Hair follicle dermal papilla cell (primary cell): ENCODE data around the gene ARHGEF38. TPM values are rescaled to one million over a fixed set of nuclear protein-coding genes. Genes with fewer than 3 reads are reported as not detected.

Experiments
- small RNA-seq: library from RNA; depleted of rRNA; stranded (forward); fragments of <200 nt; gene quantifications from one replicate; pipeline ENCODE3, GENCODE V24; 2012
- total RNA-seq: library from RNA; depleted of rRNA; stranded (reverse); fragments of >200 nt; gene quantifications from 2 replicates; pipeline ENCODE4 v1.2.3, GENCODE V29; 2012

ARHGEF38 gene, protein sequence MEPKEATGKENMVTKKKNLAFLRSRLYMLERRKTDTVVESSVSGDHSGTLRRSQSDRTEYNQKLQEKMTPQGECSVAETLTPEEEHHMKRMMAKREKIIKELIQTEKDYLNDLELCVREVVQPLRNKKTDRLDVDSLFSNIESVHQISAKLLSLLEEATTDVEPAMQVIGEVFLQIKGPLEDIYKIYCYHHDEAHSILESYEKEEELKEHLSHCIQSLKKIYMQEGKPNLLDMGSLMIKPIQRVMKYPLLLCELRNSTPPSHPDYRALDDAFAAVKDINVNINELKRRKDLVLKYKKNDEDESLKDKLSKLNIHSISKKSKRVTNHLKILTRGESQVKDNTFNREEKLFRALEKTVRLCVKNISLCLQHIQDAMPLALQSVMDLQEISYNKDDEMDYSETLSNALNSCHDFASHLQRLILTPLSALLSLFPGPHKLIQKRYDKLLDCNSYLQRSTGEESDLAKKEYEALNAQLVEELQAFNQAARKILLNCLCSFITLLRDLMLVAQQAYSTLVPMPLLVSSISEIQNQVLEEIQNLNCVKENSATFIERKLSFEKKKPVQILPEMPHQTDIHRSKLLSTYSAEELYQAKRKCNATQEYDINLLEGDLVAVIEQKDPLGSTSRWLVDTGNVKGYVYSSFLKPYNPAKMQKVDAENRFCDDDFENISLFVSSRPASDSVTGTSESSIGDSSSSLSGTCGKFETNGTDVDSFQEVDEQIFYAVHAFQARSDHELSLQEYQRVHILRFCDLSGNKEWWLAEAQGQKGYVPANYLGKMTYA
- not detected in 2 replicates for total RNA-seq

DNA sequence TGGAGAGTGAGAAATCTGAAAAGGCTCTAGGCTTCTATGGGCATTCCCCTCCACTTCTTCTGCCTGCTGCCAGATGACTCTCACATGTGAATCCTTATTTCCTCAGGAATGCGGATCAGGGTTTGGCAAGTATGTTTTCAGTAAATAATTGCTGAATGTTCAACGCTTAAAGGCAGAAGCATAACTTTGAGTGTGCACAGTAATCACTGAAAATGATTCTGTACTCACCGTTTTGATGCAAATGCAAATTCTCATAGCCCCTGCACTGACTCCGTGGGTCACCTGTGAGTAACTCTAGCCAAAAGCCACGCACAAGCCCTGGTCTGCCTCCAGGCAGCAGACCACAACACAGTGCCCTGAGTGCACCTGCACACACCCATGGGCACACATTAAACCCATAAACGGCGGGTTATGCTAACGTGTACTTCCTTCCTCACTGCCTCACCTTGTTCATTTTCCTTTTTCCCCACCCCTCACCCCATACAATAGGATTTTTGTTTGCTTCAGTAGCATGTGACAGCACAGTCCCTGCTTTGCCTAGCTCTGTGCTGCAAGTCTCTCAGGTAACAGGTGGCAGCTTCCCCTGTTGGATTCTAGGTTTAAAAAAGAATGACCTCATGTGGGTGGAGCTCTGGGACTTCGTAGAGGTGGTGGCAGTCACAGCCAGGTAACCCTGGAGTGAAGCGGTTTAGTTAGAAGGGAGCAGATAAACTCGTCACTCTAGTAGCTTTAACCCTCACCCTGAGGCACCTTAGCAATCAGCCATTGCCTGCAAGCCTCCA, at the start of gene ARHGEF38:
Gene ARHGEF38 (plus strand): TSS at position 656 of the 782 bp plus-strand sequence. CDS start 146 bp downstream, outside the sequence.

DNA sequence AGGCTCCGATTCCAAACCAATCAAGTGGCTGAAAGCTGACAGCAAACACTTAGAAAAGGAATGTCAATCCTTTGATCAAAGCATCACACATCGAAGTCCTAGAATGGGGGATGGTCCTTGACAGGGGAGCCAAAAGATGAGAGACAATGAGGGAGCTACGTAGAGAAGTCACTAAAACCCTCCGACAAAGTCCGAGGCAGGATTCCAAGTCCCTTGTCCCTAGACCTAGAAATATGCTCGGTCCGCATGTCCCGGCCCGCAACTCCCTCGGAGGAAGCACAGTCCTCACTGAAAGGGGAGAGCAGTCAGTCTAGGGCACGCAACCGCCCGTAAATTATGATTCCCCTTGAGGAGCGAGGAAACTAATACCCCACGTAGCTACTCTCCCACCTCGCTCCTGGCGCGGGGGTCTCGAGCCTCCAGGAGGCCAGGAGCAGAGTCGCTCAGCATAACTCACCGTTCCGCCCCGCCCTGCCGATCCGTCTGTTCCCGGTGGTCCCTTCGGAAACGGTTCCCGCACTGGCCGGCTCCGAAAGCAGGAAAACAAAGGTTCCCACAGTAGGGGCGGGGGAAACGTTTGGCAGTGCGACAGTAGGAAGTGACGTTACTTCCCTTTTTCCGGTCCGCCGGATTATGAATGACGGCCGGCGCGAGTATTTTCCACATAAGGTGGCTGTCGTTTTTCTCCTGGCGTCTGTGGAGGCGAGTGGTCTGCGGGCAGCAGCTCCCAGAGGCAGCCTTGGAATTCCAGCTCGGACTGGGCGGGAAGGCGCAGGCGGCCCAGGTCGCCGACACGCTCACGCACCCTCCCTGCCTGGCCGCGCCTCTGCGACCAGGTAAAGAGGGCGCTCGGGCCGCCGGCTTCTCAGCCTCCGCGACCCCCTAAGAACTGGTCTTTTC, 156.0 kb downstream of the ARHGEF38 start, which contains the start of the genes GSTCD and INTS12:
Gene GSTCD (plus strand): TSS at position 604 of the 900 bp plus-strand sequence. CDS start 8,830 bp downstream, outside the sequence.
Gene INTS12 (minus strand): TSS at position 509 of the 900 bp plus-strand sequence. CDS start 8,684 bp downstream, outside the sequence.

Small RNAs within 50 kb of the gene (small RNA-seq; reads per million reads assigned to genes)
- not detected for gene ATP5F1EP1

Other genes starting within 250 kb of the ARHGEF38 start
- gene PPA2, start 78.6 kb upstream of the ARHGEF38 start, total RNA-seq: 51.2 and 60.0 TPM in 2 replicates
- gene INTS12, start 156.1 kb downstream of the ARHGEF38 start, total RNA-seq: 18.5 and 24.5 TPM in 2 replicates
- 7.7 and 8.6 TPM in 2 replicates for gene GSTCD, start 156.2 kb downstream of the ARHGEF38 start, total RNA-seq